ENCODE results near the gene PCSK5. TPM values are rescaled to one million over a fixed set of nuclear protein-coding genes. Genes with fewer than 3 reads are reported as not detected.

Gene PCSK5
- polyA plus RNA-seq, 3 donors, result 4.8 to 13.0 (median 7.1) TPM

DNA sequence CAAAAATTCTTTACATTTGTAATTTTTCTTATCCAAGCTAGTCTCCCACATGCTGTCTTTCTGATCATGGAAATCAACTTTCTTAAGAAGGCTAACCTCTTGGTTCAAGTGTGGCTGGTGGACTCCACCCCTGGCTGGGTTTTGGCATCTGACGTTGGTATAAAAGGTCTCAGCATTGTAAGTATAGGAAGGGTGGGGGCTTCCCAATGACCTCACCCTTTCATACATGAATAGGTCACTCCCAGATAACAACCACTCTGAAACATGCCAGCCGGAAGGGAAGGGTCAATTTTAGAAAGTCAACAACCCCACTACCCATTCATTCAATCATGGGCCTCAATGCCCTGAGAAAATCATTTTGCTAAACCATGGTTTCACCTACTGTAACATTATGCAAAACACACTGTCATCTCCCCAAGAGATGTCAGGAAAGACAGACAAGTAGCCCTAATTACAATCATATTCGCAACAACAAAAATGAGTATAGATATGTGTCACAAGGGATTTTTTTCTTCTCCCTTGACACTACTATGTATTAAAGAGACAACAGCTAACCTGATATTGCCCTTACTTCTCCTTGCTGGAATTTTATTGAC lies 31.9 kb upstream of the PCSK5 start:
- no peaks in the 10 kb centered on the region for H3K36me3 Mint-ChIP-seq
- H2AFZ ChIP-seq (ENCODE audit: insufficient read depth, low read depth, low read length, poor library complexity, severe bottlenecking), result no peak overlapping the region
- TF ChIP-seq, protein P1, sequence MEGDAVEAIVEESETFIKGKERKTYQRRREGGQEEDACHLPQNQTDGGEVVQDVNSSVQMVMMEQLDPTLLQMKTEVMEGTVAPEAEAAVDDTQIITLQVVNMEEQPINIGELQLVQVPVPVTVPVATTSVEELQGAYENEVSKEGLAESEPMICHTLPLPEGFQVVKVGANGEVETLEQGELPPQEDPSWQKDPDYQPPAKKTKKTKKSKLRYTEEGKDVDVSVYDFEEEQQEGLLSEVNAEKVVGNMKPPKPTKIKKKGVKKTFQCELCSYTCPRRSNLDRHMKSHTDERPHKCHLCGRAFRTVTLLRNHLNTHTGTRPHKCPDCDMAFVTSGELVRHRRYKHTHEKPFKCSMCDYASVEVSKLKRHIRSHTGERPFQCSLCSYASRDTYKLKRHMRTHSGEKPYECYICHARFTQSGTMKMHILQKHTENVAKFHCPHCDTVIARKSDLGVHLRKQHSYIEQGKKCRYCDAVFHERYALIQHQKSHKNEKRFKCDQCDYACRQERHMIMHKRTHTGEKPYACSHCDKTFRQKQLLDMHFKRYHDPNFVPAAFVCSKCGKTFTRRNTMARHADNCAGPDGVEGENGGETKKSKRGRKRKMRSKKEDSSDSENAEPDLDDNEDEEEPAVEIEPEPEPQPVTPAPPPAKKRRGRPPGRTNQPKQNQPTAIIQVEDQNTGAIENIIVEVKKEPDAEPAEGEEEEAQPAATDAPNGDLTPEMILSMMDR (IDR thresholded peaks at IDR 0.05), result no peak

DNA sequence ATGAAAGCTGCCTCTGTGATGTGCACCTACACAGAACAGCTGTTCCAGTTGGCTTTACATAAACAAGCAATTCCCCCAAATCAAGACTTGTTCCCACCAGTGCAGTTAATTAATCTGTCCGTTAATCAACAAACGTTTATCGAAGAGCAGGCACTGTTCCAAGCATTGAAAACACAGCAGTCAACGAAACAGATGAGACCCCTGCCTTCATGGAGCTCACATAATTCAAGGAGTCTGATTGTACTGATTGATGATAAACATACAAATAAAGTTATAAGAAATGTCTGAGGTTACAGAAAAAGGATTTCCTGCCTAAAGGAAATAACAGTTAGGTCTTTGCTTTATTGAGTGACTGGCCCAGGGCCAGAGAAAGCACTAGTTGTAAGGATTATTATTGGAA lies 26.2 kb upstream of the PCSK5 start:
- no peaks in the 10 kb centered on the region for H3K36me3 ChIP-seq (replicated peaks in 1 of 2; ENCODE audit: control insufficient read depth in 1 of 2, insufficient read depth in 2 of 2, low read length in 2 of 2)
- DNase-seq, result no peak
- H3K27me3 ChIP-seq (ENCODE audit: control insufficient read depth in 2 of 2, insufficient read depth in 2 of 2, low read length in 2 of 2), result no peaks in the 10 kb centered on the region
- Mint-ChIP-seq H3K27me3 (ENCODE audit: low read depth in 3 of 3) (peaks cover 0 to 2% (median 0%) of the 10 kb centered on the region in 3 donors), H3K27ac (no peak overlapping the region), H3K4me1 (peaks cover 13% of the 10 kb centered on the region), H3K9me3 (peaks cover 0 to 3% (median 0%) of the 10 kb centered on the region in 7 donors), H3K4me3 (no peak overlapping the region), H3K36me3 (no peaks in the 10 kb centered on the region)
- H3K4me3 ChIP-seq (replicated peaks in 1 of 3; ENCODE audit: low read depth in 2 of 3, low read length in 3 of 3), result no peak overlapping the region
- peaks cover 11 to 13% of the 10 kb centered on the region in 2 donors for H3K4me1 ChIP-seq (ENCODE audit: control insufficient read depth in 1 of 2, insufficient read depth in 2 of 2, low read length in 2 of 2)
- H3K9ac ChIP-seq (ENCODE audit: insufficient read depth, low read length, poor library complexity, severe bottlenecking), result no peak overlapping the region
- 93% methylated on average over 3 of the region's 4 CpGs for WGBS (ENCODE audit: insufficient coverage)
- H2AFZ ChIP-seq (ENCODE audit: insufficient read depth, low read depth, low read length, poor library complexity, severe bottlenecking), result no peak overlapping the region
- intact Hi-C loops (cut with micrococcal nuclease), result no loop called here
- H4K20me1 ChIP-seq (ENCODE audit: insufficient read depth, low read length), result no peaks in the 10 kb centered on the region
- TF ChIP-seq, protein P1 (IDR thresholded peaks at IDR 0.05), result no peak
- H3K4me2 ChIP-seq (replicated peaks; ENCODE audit: extremely low read depth, low read length, poor library complexity, severe bottlenecking), result no peak overlapping the region
- H3K79me2 ChIP-seq (ENCODE audit: insufficient read depth, low read length), result no peaks in the 10 kb centered on the region
- H3K27ac ChIP-seq (ENCODE audit: low read depth in 1 of 2, low read length in 2 of 2), result no peak overlapping the region
- H3K9me3 ChIP-seq (replicated peaks in 1 of 2; ENCODE audit: control insufficient read depth in 1 of 2, insufficient read depth in 1 of 2, low read length in 2 of 2), result no peaks in the 10 kb centered on the region

More for the DNA sequence above, 31.9 kb upstream of the PCSK5 start:
- no peaks in the 10 kb centered on the region for H3K27me3 ChIP-seq (ENCODE audit: control insufficient read depth in 2 of 2, insufficient read depth in 2 of 2, low read length in 2 of 2)
- H3K4me2 ChIP-seq (replicated peaks; ENCODE audit: extremely low read depth, low read length, poor library complexity, severe bottlenecking), result no peak overlapping the region
- H3K36me3 ChIP-seq (replicated peaks in 1 of 2; ENCODE audit: control insufficient read depth in 1 of 2, insufficient read depth in 2 of 2, low read length in 2 of 2), result no peaks in the 10 kb centered on the region
- intact Hi-C loops (cut with micrococcal nuclease), result no loop called here
- H3K79me2 ChIP-seq (ENCODE audit: insufficient read depth, low read length), result no peaks in the 10 kb centered on the region
- no peaks in the 10 kb centered on the region for H4K20me1 ChIP-seq (ENCODE audit: insufficient read depth, low read length)
- no peak for DNase-seq
- H3K4me3 Mint-ChIP-seq, result no peak overlapping the region
- no peaks in the 10 kb centered on the region for H3K9me3 ChIP-seq (replicated peaks in 1 of 2; ENCODE audit: control insufficient read depth in 1 of 2, insufficient read depth in 1 of 2, low read length in 2 of 2)
- H3K27me3 Mint-ChIP-seq (ENCODE audit: low read depth in 3 of 3), result peaks cover 0 to 2% (median 0%) of the 10 kb centered on the region in 3 donors
- peaks cover 0 to 3% (median 0%) of the 10 kb centered on the region in 7 donors for H3K9me3 Mint-ChIP-seq
- no peaks in the 10 kb centered on the region for H3K4me1 ChIP-seq (ENCODE audit: control insufficient read depth in 1 of 2, insufficient read depth in 2 of 2, low read length in 2 of 2)
- no peak overlapping the region for H3K4me3 ChIP-seq (replicated peaks in 1 of 3; ENCODE audit: low read depth in 2 of 3, low read length in 3 of 3)
- 100% methylated on average over 1 of the region's 3 CpGs for WGBS (ENCODE audit: insufficient coverage)
- no peaks in the 10 kb centered on the region for H3K4me1 Mint-ChIP-seq
- peak overlapping the region in 1 of 7 donors; percentile 46 for H3K27ac Mint-ChIP-seq
- no peak overlapping the region for H3K27ac ChIP-seq (ENCODE audit: low read depth in 1 of 2, low read length in 2 of 2)
- H3K9ac ChIP-seq (ENCODE audit: insufficient read depth, low read length, poor library complexity, severe bottlenecking), result no peak overlapping the region
